ENCODE data around the gene INTS7. TPM values are rescaled to one million over a fixed set of nuclear protein-coding genes. Genes with fewer than 3 reads are reported as not detected.
"Not testable (repeated sequence)": the region's sequence is repeated elsewhere in the genome, so short reads cannot be mapped to it uniquely, and the experiment has no call there.

The INTS7 gene
- total RNA-seq, 2 experiments from 2014 or later, result 23.2 to 25.4 TPM

GRCh38 chr1:212007178-212007577, 28.2 kb downstream of the INTS7 start:
- H3K36me3 Mint-ChIP-seq (ENCODE audit: low read depth), result peaks cover 25% of the 10 kb centered on the region
- H3K4me1 Mint-ChIP-seq (ENCODE audit: low read depth), result peaks cover 2% of the 10 kb centered on the region
- POLR2A ChIA-PET, result no interaction called here
- CTCF ChIA-PET, result interaction anchor here (0.7 to 1.1 kb wide), 3 partner anchors 28 to 359 kb away, joined by 3 read pairs; partner anchors contain the start of genes DTL and INTS7
- no peak overlapping the region for H3K4me3 Mint-ChIP-seq
- intact Hi-C loops (cut with micrococcal nuclease), result no loop called here
- TF ChIP-seq CTCF (IDR thresholded peaks at IDR 0.05), result no peak
- H3K27ac Mint-ChIP-seq, result no peak overlapping the region
- H3K27me3 Mint-ChIP-seq, result no peaks in the 10 kb centered on the region
- no peaks in the 10 kb centered on the region for H3K9me3 Mint-ChIP-seq
- ATAC-seq (no peak), DNase-seq (no peak)

GRCh38 chr1:212004895-212005608, 30.3 kb downstream of the INTS7 start:
- DNase-seq (no peak), ATAC-seq (no peak)
- intact Hi-C loops (cut with micrococcal nuclease), result no loop called here
- H3K27me3 Mint-ChIP-seq, result no peaks in the 10 kb centered on the region
- CTCF ChIA-PET, result interaction anchor here (1.1 to 2.0 kb wide), 3 partner anchors 9 to 306 kb away, joined by 3 to 7 read pairs (median 4); partner anchors contain the start of genes DTL and INTS7
- no peak overlapping the region for H3K27ac Mint-ChIP-seq
- no peak for TF ChIP-seq CTCF (IDR thresholded peaks at IDR 0.05)
- H3K36me3 Mint-ChIP-seq (ENCODE audit: low read depth), result peaks cover 27% of the 10 kb centered on the region
- POLR2A ChIA-PET, result no interaction called here
- H3K4me1 Mint-ChIP-seq (ENCODE audit: low read depth), result no peaks in the 10 kb centered on the region
- no peak overlapping the region for H3K4me3 Mint-ChIP-seq
- no peaks in the 10 kb centered on the region for H3K9me3 Mint-ChIP-seq

DNA sequence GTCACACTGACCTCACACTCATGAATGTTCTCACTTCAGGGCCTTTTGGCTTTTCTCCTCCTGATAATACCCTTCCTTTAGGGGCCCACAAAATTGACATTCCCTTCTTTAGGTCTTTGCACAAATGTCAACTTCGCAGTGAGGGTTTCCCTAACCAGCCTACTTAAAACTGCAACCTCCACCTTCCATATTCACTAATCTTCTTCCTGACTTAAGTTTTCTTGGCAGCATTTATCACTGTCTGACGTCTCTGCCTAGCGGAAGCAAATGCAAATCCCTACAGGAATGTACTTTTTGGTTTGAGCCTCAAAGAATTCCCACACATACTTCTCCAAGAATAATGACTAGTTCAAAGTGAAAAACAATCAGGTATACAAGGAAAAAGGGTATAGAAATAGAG, 32.8 kb downstream of the INTS7 start:
- Mint-ChIP-seq H3K27ac (no peak overlapping the region), H3K4me3 (no peak overlapping the region), H3K9me3 (no peaks in the 10 kb centered on the region), H3K4me1 (ENCODE audit: low read depth) (no peaks in the 10 kb centered on the region), H3K36me3 (ENCODE audit: low read depth) (peaks cover 27% of the 10 kb centered on the region), H3K27me3 (no peaks in the 10 kb centered on the region)
- no peak for TF ChIP-seq CTCF (IDR thresholded peaks at IDR 0.05)
- ChIA-PET CTCF (interaction anchor here (1.0 kb wide), 1 partner anchor 31 kb away, joined by 4 read pairs; no protein-coding TSS in a partner anchor), POLR2A (no interaction called here)
- intact Hi-C loops (cut with micrococcal nuclease), result no loop called here
- no peak for DNase-seq
- no peak for ATAC-seq

DNA sequence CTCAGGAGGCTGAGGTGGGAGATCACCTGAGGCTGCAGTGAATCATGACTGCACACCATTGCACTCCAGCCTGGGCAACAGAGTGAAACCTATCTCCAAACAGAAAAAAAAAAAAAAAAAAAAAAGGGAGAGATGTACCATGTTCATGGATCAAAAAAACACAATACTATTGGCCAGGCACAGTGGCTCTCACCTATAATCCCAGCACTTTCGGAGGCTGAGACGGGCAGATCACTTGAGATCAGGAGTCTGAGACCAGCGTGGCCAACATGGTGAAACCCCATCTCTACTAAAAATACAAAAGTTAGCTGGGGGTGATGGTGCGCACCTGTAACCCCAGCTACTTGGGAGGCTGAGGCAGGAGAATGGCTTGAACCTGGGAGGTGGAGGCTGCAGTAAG, 37.9 kb downstream of the INTS7 start:
- H3K9me3 Mint-ChIP-seq; DNase-seq; intact Hi-C loops (cut with micrococcal nuclease); H3K27me3 Mint-ChIP-seq; ATAC-seq; H3K4me3 Mint-ChIP-seq; CTCF ChIA-PET; H3K4me1 Mint-ChIP-seq (ENCODE audit: low read depth); H3K27ac Mint-ChIP-seq: not testable (repeated sequence)
- POLR2A ChIA-PET, result interaction anchor here (1.0 kb wide), 1 partner anchor 10 kb away, joined by 4 read pairs; no protein-coding TSS in a partner anchor
- H3K36me3 Mint-ChIP-seq (ENCODE audit: low read depth), result peaks cover 18% of the 10 kb centered on the region

DNA sequence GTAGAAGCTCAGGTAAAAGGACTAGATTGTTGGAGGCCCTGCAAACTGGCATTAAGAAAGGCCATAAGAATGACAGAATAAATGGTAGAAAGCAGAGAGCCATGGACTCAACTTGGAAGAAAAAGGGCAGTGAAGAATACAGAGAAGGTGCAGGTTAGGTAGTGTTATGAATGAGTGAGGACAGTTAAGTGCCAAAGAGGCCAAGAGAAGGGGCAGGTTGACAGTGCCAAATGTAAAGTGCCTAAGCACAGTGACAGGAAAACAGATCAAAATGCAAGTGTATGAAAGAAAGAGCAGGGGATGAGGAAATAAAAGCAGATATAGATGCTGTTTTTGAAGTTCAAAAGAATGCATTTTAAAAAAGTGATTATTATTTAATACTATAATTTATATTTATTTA, 43.7 kb downstream of the INTS7 start:
- no peaks in the 10 kb centered on the region for H3K27me3 Mint-ChIP-seq
- ChIA-PET POLR2A (interaction anchor here (1.0 kb wide), 1 partner anchor 14 kb away, joined by 3 read pairs; no protein-coding TSS in a partner anchor), CTCF (no interaction called here)
- intact Hi-C loops (cut with micrococcal nuclease), result no loop called here
- H3K27ac Mint-ChIP-seq, result no peak overlapping the region
- peaks cover 12% of the 10 kb centered on the region for H3K36me3 Mint-ChIP-seq (ENCODE audit: low read depth)
- H3K4me3 Mint-ChIP-seq, result no peak overlapping the region
- peaks cover 6% of the 10 kb centered on the region for H3K4me1 Mint-ChIP-seq (ENCODE audit: low read depth)
- ATAC-seq, result no peak
- no peak for DNase-seq
- no peak for TF ChIP-seq CTCF (IDR thresholded peaks at IDR 0.05)
- H3K9me3 Mint-ChIP-seq, result no peaks in the 10 kb centered on the region
